Small intestine (tissue), 16 donors: ENCODE data around the gene GBP5. TPM values are rescaled to one million over a fixed set of nuclear protein-coding genes. Genes with fewer than 3 reads are reported as not detected.
A peak's percentile ranks its signal among the peaks of the same experiment; 100 is the strongest.
"Not testable (repeated sequence)": the region's sequence is repeated elsewhere in the genome, so short reads cannot be mapped to it uniquely, and the experiment has no call there.

Experiments used
- DNase-seq, 2 donors: peaks; one replicate each; pipeline versions ENCODE4 v3.0.0 to v3.0.0-alpha.2; 2013
- FAIRE-seq: peaks from 2 replicates; lab custom pipeline; 2012; peaks lifted over from hg19 to GRCh38; lab: Jason Lieb, UNC
- H3K27ac ChIP-seq, 3 donors: one replicate each; pipeline ENCODE4 v1.5.1; 2013; ENCODE audit warnings: low read length in 2 of 3, mild to moderate bottlenecking in 2 of 3, control low read depth in 1 of 3, inconsistent platforms in 1 of 3, low read depth in 1 of 3, moderate library complexity in 1 of 3
- H3K27me3 ChIP-seq, 3 donors: one replicate each; pipeline ENCODE4 v1.6.1; 2013; ENCODE audit warnings: low read length in 3 of 3, inconsistent platforms in 1 of 3; ENCODE audit not compliant: control insufficient read depth in 3 of 3, insufficient read depth in 3 of 3
- H3K36me3 ChIP-seq, 3 donors: one replicate each; pipeline ENCODE4 v1.6.1; 2013; ENCODE audit warnings: low read length in 3 of 3, inconsistent platforms in 1 of 3, low read depth in 1 of 3, mild to moderate bottlenecking in 1 of 3, moderate library complexity in 1 of 3; ENCODE audit not compliant: control insufficient read depth in 3 of 3, insufficient read depth in 2 of 3
- H3K4me1 ChIP-seq, 3 donors: one replicate each; pipeline ENCODE4 v1.6.1; 2013; ENCODE audit warnings: low read length in 2 of 3, inconsistent platforms in 1 of 3, low read depth in 1 of 3, mild to moderate bottlenecking in 1 of 3, moderate library complexity in 1 of 3; ENCODE audit not compliant: control insufficient read depth in 3 of 3, insufficient read depth in 2 of 3
- H3K4me3 ChIP-seq, 3 donors: one replicate each; pipeline ENCODE4 v1.5.1; 2013; ENCODE audit warnings: low read length in 3 of 3, control low read depth in 1 of 3, inconsistent platforms in 1 of 3, low read depth in 1 of 3, mild to moderate bottlenecking in 1 of 3, moderate library complexity in 1 of 3
- H3K9me3 ChIP-seq, 2 donors: one replicate each; pipeline ENCODE4 v1.6.1; 2013; ENCODE audit warnings: low read depth in 1 of 2, low read length in 1 of 2; ENCODE audit not compliant: control insufficient read depth in 2 of 2, insufficient read depth in 1 of 2
- WGBS, 3 donors: extraction: QIAGEN DNeasy Blood & Tissue Kit; methylation state at CpG; one replicate each; pipeline ENCODE4 v1.1.7; 2013; 5-methylcytosine and 5-hydroxymethylcytosine counted together
- long read RNA-seq, 10 donors: transcript quantifications; one replicate each; lab custom pipeline, GENCODE V29; 2026
- polyA plus RNA-seq, 4 donors: library from polyadenylated mRNA; stranded (reverse) in 3 of 4; unstranded in 1 of 4; fragments of 200-250 nt in 3 of 4; fragments of 120-200 nt in 1 of 4; gene quantifications; one replicate each; pipeline versions ENCODE4 v1.2.1 to v1.2.3, GENCODE V29; 2013
- donor health status: healthy with polysubstance abuse.
- donor health status: control.
- donor health status: control.
- donor health status: Bipolar disorder and iron deficiency.
- donor health status: healthy.

GBP5 gene
- polyA plus RNA-seq, result 1 to 10 TPM in 3 of 4 donors, under 1 TPM in 1; 0.67 to 3.8 (median 1.8) TPM
- long read RNA-seq, donor 1, result 0 reads
- long read RNA-seq, donor 2, result 0 reads
- long read RNA-seq, donor 3, result 0 reads
- long read RNA-seq, donor 4, result 0 reads
- long read RNA-seq, donor 5, result 0 reads
- long read RNA-seq, donor 6, result 0 reads
- long read RNA-seq, donor 7, result 0 reads
- long read RNA-seq, donor 8, result 0 reads
- long read RNA-seq, donor 9, result 0 reads
- long read RNA-seq, donor 10, result 0 reads

GRCh38 chr1:89272269-89273041 lies at the start of gene GBP5:
Gene GBP5, minus strand, starts transcription at chr1:89272860. Its CDS starts 3,305 bp downstream, at chr1:89269555.
- peak within 1 kb of the TSS in 2 of 3 donors; percentile 32 to 50 for H3K27ac ChIP-seq
- 71 to 89% (median 72%) methylated on average over 16 of the region's 16 CpGs for WGBS, 3 donors
- H3K4me3 ChIP-seq, result peak within 1 kb of the TSS in 2 of 3 donors; percentile 11 to 44
- DNase-seq, result peak in 1 of 2 donors; percentile 30
- not testable (repeated sequence) for H3K27me3 ChIP-seq, H3K4me1 ChIP-seq, H3K9me3 ChIP-seq, FAIRE-seq, H3K36me3 ChIP-seq

GRCh38 chr1:89322402-89322801 lies 49.7 kb upstream of the GBP5 start:
- WGBS, 3 donors, result 29 to 55% (median 32%) methylated on average over 1 of the region's 1 CpG
- Histone ChIP-seq H3K9me3 (peaks cover 0 to 6% of the 10 kb centered on the region in 2 donors), H3K27ac (no peak overlapping the region), H3K4me3 (no peak overlapping the region), H3K27me3 (no peaks in the 10 kb centered on the region), H3K36me3 (no peaks in the 10 kb centered on the region), H3K4me1 (no peaks in the 10 kb centered on the region)
- DNase-seq, result no peak
- no peak for FAIRE-seq

- DNase-seq, result no peak
- Histone ChIP-seq H3K27me3 (no peaks in the 10 kb centered on the region), H3K4me1 (peaks cover 0 to 13% (median 0%) of the 10 kb centered on the region in 3 donors), H3K4me3 (no peak overlapping the region), H3K9me3 (peaks cover 0 to 19% of the 10 kb centered on the region in 2 donors), H3K36me3 (no peaks in the 10 kb centered on the region), H3K27ac (no peak overlapping the region)
- no peak for FAIRE-seq
Observed at GRCh38 chr1:89312572-89312971, 39.9 kb upstream of the GBP5 start.

- Histone ChIP-seq H3K4me3 (no peak overlapping the region), H3K27me3 (no peaks in the 10 kb centered on the region), H3K27ac (peak overlapping the region in 1 of 3 donors; percentile 77), H3K9me3 (peaks cover 0 to 12% of the 10 kb centered on the region in 2 donors), H3K36me3 (no peaks in the 10 kb centered on the region), H3K4me1 (peaks cover 0 to 13% (median 0%) of the 10 kb centered on the region in 3 donors)
- DNase-seq (no peak), FAIRE-seq (no peak)
- WGBS, 3 donors, result 57 to 79% (median 66%) methylated on average over 4 of the region's 4 CpGs
Observed at GRCh38 chr1:89311757-89312156, 39.1 kb upstream of the GBP5 start.

GRCh38 chr1:89310976-89311375 lies 38.3 kb upstream of the GBP5 start:
- Histone ChIP-seq H3K27ac (peak overlapping the region in 2 of 3 donors; percentile 3 to 76), H3K4me1 (peaks cover 0 to 13% (median 0%) of the 10 kb centered on the region in 3 donors), H3K27me3 (no peaks in the 10 kb centered on the region), H3K4me3 (no peak overlapping the region), H3K36me3 (no peaks in the 10 kb centered on the region), H3K9me3 (peaks cover 0 to 5% of the 10 kb centered on the region in 2 donors)
- FAIRE-seq (no peak), DNase-seq (no peak)

GRCh38 chr1:89310505-89310904 lies 37.8 kb upstream of the GBP5 start:
- no peaks in the 10 kb centered on the region for H3K9me3 ChIP-seq
- peaks cover 0 to 13% (median 0%) of the 10 kb centered on the region in 3 donors for H3K4me1 ChIP-seq
- H3K27ac ChIP-seq, result peak overlapping the region in 1 of 3 donors; percentile 76
- peaks cover 0 to under 1% (median 0%) of the 10 kb centered on the region in 3 donors for H3K27me3 ChIP-seq
- DNase-seq (peak; percentile 42 to 57), FAIRE-seq (peak; percentile 64)
- no peaks in the 10 kb centered on the region for H3K36me3 ChIP-seq
- no peak overlapping the region for H3K4me3 ChIP-seq
- 11 to 20% (median 19%) methylated on average over 1 of the region's 1 CpG for WGBS, 3 donors

- Histone ChIP-seq H3K9me3 (no peaks in the 10 kb centered on the region), H3K27me3 (peaks cover 0 to 3% (median 0%) of the 10 kb centered on the region in 3 donors), H3K4me1 (peaks cover 0 to 13% (median 0%) of the 10 kb centered on the region in 3 donors), H3K36me3 (no peaks in the 10 kb centered on the region), H3K27ac (peak overlapping the region in 1 of 3 donors; percentile 82), H3K4me3 (no peak overlapping the region)
- WGBS, 3 donors, result 73 to 92% (median 87%) methylated on average over 1 of the region's 1 CpG
- DNase-seq, result no peak
- FAIRE-seq, result no peak
Observed at GRCh38 chr1:89309828-89310227, 37.2 kb upstream of the GBP5 start.

- 44 to 72% (median 68%) methylated on average over 2 of the region's 2 CpGs for WGBS, 3 donors
- no peak overlapping the region for H3K27ac ChIP-seq
- H3K27me3 ChIP-seq, result peaks cover 0 to 3% (median 0%) of the 10 kb centered on the region in 3 donors
- no peaks in the 10 kb centered on the region for H3K36me3 ChIP-seq
- peaks cover 0 to 6% of the 10 kb centered on the region in 2 donors for H3K9me3 ChIP-seq
- peaks cover 0 to 10% (median 0%) of the 10 kb centered on the region in 3 donors for H3K4me1 ChIP-seq
- FAIRE-seq (no peak), DNase-seq (no peak)
- H3K4me3 ChIP-seq, result no peak overlapping the region
Observed at GRCh38 chr1:89306273-89306672, 33.6 kb upstream of the GBP5 start.
